Posterior cingulate gyrus (tissue), 11 donors: Measurements from ENCODE around the gene CDH1.

Experiments
- DNase-seq, 10 donors: peaks; one replicate each; pipeline versions ENCODE4 v3.0.0 to v3.0.0-alpha.2; 2020 to 2021; ENCODE audit warnings: mixed read lengths in 3 of 10
- intact Hi-C: fragments of 100-400 bp; cut with DNase I; formaldehyde crosslinking; loops from one replicate; pipeline ENCODE4 v1.15.1; 2023

The CDH1 gene

DNA sequence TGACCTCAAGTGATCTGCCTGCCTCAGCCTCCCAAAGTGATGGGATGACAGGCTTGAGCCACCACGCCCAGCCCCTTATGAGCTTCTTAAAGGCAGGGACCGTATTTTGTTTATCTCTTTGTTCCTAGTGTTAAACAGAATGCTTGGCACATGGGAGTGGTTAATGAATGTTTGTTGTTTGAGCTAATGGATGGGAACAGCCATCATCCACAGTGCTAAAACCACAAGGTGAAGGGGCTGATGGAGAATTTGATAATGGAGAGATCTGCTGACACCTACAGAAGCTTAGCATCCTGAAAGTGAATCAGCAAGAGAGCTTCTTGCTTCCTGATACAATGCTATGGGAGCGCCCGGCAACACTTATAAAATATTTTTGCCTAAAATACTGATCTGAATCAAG, 8.6 kb upstream of the CDH1 start:
- DNase-seq, result no peak
- intact Hi-C loops, result no loop called here

DNA sequence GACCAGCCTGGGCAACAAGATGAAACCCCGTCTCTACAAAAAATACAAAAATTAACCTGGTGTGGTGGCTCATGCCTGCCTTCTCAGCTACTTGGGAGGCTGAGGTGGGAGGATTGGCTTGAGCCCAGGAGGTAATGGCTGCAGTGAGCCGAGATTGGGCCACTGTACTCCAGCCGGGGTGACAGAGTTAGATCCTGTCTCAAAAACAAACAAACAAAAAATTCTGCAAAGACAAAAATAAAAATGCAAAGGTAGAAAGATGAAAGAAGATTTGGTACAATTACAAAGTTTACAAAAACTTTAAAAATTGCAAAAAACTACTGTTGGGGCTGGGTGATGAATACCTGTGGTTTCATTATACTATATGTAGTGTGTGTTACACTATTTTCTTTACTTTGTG, 5.5 kb upstream of the CDH1 start:
- intact Hi-C loops, result no loop called here
- no peak for DNase-seq

DNA sequence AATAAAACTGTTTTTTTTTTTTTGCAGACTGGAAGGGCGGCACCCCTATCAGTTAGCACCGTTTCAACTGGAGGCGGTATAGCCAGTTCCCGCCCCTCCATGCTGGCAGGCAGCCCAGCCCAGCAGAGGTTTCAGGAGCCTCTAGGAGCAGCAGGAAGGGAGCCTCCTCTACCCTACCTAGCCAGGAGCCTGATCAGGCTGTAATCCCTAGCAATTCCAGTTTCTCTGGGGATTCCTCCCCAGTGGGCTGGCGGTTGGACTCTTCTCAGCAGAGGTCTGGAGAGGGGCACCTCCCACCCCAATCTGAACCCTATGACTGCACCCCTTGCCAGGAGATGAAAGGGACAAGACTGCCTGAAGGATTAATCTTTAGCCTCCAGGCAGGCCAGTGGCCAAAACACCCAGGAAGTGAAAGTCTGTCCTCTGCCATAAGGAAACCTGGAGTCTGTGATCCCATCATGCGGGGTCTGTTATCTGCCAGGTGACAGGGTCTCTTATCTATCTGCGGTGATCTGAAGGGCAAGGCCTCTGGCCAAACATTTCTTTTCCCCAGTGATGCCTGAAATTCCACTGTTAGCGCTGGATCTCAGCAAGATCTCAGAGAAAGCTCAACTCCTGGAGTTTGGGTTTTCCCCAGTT, 4.9 kb upstream of the CDH1 start:
- no peak for DNase-seq
- intact Hi-C loops, result no loop called here

DNA sequence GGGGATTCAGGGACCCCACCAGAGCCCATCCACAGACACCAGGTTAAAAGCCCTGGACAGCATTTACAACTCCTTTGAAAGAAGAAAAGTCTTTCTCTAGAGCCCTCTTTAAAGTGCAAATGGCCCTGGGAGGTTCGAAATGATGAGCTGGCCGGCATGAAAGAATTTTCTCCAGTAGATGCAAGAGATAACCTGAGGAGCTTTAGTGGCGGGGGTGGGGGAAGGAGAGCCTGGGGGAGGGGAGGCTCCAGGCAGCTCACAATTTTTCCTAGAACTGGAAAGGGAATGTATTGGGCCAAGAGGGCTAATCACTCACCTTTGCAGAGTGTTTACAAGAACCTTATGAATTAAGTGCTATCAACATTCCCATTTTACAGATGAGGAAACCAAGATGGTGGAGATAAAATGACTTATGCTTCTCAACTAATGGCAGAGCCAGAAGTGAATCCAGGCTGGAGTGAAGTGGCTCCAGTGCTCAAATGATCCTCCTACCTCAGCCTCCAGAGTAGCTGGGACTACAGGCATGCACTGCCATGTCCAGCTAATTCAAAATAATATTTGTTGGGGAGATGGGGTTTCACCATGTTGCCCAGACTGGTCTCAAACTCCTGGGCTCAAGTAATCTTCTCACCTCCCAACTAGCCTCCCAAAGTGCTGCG, 4.2 kb upstream of the CDH1 start:
- intact Hi-C loops, result no loop called here
- DNase-seq, result no peak

DNA sequence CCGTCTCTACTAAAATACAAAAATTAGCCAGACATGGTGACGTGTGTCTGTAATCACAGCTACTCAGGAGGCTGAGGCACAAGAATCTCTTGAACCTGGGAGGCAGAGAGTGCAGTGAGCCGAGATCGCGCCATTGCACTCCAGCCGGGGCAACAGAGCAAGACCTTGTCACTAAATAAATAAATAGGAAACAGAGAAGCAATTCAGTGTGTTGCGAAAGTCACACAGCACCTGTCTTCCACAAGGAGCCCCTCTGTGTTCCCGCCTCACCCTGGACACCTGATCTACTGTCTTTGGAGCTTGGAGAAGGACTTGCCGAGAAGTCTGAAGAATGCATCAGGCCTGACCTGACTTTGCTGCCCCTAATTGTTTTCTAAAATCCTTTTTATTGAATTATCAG, 3.5 kb upstream of the CDH1 start:
- DNase-seq, result no peak
- intact Hi-C loops, result no loop called here

DNA sequence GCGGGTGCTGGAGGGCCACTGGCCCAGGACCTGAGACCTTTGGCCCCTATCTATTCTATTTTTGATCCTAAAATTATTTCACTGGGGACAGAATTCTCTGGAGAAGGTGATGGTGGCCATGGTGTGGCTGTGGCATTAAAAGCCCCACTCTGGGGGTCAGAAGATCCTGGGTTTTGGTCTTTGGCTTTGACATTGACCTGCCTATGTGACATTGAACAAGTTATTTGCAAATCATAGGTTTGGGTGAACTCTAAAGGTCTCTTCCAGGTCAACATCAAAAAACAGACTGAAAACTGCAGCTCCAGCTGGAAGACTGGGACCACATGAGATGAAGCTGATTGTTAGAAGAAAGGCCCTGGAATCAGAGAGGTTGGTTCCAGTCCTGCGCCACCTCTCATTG, 2.3 kb upstream of the CDH1 start:
- DNase-seq, result no peak
- intact Hi-C loops, result no loop called here

DNA sequence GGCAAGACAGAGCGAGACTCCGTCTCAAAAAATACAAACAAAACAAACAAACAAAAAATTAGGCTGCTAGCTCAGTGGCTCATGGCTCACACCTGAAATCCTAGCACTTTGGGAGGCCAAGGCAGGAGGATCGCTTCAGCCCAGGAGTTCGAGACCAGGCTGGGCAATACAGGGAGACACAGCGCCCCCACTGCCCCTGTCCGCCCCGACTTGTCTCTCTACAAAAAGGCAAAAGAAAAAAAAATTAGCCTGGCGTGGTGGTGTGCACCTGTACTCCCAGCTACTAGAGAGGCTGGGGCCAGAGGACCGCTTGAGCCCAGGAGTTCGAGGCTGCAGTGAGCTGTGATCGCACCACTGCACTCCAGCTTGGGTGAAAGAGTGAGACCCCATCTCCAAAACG, 531 bp upstream of the CDH1 start:
- DNase-seq, result no peak
- intact Hi-C loops, result no loop called here

DNA sequence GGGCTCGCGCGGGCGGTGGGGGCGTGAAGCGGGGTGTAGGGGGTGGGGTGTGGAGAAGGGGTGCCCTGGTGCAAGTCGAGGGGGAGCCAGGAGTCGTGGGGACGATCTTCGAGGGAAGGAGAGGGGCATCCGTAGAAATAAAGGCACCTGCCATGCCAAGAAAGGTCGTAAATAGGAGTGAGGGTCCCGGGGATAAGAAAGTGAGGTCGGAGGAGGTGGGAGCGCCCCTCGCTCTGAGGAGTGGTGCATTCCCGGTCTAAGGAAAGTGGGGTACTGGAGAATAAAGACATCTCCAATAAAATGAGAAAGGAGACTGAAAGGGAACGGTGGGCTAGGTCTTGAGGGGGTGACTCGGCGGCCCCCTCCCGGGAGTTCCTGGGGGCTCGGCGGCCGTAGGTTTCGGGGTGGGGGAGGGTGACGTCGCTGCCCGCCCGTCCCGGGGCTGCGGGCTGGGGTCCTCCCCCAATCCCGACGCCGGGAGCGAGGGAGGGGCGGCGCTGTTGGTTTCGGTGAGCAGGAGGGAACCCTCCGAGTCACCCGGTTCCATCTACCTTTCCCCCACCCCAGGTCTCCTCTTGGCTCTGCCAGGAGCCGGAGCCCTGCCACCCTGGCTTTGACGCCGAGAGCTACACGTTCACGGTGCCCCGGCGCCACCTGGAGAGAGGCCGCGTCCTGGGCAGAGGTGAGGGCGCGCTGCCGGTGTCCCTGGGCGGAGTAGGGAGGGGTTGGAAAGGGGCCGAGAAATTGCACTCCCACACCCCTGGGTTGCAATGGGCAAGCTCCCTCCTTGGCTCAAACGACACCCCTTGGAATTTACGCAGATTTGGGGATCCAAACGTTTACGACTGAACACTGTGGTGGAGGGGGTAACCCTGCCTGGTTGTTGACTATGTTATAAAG, 888 bp downstream of the CDH1 start:
- intact Hi-C loops, result no loop called here
- peak in 1 of 10 donors; percentile 35 for DNase-seq

DNA sequence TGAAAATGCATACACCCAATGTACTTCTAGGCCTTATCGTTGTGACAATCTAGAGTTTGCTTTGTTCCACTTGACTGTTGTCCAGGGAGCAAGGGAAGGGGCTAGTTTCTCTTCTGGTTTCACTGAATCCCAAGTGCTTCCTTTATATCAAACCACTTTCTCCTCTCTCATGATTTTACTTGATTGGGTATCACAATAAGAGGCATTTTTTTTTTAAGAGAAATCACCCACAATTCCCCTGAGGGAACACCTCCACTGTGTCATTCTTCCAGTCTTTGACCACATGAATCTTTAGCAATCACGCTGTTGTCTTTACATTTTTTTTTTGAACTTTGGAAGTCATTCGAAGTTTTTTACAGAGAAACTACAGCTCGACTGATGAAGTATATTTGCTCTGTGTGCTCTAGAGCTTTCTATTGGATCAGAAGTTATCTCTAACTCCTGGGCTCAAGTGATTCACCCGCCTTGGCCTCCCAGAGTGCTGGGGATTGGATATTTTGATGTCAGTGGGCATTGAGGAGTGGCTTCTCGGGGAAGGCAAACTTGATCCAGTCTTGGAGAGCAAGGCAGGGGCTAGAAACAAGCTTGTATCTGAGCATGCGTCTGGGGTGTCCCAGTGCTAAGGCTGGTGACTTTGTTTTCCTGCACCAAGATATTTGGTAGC, 3.0 kb downstream of the CDH1 start:
- no peak for DNase-seq
- intact Hi-C loops, result no loop called here

DNA sequence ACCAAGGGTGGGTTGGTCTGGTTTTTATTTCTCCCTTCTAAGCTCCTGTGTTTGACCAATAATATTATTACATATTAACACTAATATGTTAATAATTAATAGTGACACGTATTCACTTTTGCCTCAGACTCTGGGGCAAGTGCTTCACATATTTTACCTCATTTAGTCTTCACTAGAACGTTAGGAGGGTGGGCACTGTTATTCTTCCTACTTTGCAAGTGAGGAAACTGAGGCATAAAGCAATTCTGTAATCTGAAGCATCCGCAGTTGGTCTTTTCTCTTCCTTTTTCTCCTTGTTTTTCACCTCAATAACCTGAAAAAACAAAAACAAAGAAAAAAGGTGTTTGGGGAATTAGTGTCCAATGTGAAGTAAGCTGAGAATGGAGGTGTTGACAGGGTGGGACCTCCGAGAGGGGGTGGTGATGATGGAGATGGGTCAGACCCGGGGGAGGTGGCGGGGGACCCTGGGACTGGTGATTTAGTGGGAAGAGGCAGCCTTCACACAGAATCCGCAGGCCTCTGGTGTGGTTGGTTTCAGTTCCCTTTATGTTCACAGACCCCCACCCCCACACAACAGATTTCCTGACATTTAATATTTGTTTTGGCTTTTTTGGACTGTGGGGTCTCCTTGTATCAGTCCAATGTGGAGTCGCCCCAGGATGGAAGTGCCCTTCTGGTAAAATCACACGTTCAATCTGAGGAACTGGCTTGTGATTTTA, 3.7 kb downstream of the CDH1 start:
- no peak for DNase-seq
- intact Hi-C loops, result no loop called here

DNA sequence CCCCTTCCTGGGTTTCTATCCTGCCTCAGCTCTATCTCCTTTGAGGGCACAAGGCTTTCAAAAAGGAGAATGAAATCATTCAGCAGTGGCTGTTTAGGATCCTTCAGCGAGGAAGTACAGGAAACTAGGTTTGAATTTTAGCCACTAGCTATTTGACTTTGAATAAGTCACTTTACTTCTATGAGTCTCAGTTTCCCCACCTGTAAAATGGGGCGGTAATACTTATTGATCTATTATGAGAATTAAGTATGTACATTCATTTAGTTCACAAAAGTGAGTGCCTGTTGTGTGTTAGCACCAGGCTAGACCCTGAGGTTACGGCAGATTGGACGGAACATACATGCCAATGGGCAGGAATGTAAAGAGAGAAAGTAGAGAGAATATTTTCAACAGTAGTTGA, 6.6 kb downstream of the CDH1 start:
- no peak for DNase-seq
- intact Hi-C loops, result no loop called here

DNA sequence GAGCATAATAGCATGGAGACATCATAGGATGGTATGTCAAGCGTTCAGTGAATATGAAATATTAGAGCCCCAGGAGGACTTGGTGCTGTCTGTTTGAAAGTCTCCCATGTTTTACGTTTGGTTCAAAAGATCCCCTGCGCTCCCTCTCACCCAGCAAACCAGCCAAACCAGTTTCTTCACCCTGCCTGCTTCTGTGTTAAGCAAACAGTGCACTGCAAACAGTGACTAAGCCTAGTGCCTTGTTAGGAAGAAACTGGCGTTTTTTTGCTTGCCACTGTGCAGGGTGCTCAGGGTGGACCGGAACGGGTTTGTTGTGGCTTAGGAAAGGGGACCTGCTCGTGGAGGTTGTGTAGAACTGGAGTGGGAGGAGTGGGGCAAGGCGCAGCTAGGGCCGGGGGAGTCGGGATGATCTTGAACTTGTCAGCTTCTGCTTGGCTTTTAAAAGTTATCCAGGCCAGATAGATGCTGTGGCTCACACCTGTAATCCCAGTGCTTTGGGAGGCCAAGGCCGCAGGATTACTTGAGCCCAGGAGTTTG, 7.7 kb downstream of the CDH1 start:
- intact Hi-C loops, result no loop called here

DNA sequence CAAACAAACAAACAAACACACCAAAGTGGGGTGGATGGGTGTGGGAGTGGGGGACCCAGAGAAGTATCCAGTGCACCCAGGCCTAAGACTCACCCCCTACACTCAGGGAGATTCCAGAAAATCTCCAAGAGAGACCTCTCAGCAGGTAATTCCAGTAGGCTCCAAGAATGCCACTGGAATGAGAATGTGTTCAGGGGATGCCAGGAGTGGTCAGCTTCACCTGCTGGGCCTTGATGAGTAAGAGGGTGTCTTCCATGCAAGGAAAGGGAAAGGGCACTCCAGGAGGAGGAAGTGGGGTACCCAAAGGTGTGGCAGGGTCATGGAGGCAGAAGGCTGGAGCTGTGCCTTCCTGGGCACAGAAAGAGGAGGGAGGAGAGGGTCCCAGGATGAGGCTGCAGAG, 9.9 kb downstream of the CDH1 start:
- DNase-seq, result no peak
- intact Hi-C loops, result no loop called here

More for the DNA sequence above, 7.7 kb downstream of the CDH1 start:
- DNase-seq, result no peak

DNA sequence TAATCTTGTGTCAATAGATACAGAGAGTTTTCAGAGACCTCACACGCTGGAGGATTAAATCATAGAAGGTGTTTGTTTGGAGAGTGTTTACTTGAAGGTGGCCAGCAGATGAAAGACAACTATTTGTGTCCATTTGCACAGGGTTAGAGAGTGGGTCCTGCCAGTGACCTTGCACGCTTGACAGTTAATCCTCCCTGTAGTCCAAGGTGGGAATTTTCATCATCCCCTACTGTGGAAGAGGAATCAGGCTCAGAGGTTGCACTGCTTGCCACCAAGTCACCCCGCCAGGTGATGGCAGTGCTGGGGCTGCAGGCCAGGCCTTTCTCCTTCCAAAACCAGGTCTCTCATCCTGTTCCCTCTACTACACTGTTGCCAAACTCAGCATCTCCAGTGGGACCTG, 12.3 kb downstream of the CDH1 start:
- DNase-seq, result peak in 1 of 10 donors; percentile 25
- intact Hi-C loops, result no loop called here

DNA sequence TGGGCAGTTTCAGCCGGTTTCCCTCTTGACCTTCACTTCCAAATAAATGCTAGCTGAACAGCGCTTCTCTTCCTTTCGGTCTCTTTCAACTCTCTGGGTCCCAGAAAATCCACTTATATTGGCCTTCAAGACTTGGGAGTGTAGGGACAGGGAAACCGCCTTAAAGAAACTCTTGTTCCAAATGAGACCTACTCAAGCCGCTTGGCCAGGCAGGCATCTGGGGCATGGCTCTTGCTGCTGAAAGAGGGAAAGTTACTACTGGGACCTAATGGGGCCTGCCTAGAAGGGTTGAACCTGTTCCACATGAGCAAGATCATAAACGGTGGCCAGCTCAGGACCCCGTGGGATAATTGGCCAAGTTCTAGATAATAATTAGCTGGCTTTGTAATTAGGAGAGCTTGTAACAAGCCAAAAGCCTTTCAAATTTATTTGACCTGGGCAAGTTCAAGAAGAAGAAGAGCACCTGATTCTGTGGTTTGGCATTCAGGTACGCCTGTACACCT, 13.2 kb downstream of the CDH1 start:
- intact Hi-C loops, result no loop called here
- no peak for DNase-seq

DNA sequence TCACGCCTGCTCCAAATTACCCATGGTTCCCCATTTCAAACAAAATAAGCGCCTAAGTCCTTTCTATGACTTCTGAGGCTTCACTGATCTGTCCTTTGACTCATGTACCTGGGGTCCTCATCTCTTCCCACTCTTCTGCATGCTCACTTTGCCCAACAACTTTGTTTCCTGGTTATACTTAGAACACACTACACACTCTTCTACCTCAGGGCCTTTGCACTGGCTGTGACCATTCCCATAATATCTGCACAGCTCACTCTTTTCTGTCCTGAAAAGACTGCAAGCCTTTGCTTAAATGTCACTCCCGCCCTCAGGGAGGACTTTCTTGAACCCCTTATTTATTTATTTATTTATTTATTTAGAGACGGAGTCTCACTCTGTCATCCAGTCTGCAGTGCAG, 14.1 kb downstream of the CDH1 start:
- no peak for DNase-seq
- intact Hi-C loops, result no loop called here

DNA sequence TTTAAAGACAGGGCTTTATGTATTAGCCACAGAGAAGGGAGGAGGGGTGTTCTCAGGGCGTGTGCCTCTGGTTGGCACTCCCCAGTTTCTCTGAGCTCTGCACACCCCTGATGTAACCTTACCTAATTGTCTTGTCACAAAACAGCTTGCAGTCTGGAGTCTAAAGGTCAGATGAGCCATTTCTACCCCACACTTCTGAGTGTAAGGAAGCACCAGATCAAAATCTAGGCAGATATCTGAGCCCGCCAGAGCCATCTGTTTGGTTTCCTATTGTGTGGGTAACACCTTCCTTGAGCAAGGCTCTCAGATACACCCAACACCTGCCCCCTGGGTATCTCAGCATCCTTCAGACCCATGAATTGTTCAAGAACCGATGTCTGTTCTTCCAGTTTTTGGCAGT, 15.5 kb downstream of the CDH1 start:
- intact Hi-C loops, result no loop called here
- no peak for DNase-seq

DNA sequence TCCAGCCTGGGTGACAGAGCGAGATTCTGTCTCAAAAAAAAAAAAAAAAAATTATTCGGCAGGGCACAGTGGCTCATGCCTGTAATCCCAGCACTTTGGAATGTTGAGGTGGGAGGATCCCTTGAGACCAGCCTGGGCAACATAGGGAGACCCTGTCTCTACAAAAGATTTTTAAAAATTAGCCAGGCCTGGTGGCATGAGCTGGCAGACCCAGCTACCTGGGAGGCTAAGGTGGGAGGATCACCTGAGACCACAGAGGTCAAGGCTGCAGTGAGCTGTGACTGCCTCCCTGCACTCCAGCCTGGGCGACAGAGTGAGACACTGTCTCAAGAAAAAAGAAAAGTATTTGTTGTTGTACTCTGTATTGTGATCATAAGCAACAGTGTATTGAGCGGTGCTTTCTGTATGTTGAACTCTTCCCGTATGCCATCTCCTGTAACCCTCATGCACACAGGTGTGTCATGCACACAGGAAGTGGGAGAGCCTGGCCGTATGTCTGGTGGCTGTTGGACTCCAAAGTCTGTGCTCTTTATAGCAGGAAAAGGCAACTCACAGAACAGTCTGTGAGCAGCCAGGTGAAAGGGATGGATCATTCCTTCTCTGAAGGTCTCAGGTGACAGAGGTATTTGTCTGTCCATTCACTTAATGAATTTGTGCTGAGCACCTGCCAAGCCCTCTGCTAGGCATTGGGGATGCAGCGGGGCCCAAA, 17.1 kb downstream of the CDH1 start:
- intact Hi-C loops, result no loop called here

DNA sequence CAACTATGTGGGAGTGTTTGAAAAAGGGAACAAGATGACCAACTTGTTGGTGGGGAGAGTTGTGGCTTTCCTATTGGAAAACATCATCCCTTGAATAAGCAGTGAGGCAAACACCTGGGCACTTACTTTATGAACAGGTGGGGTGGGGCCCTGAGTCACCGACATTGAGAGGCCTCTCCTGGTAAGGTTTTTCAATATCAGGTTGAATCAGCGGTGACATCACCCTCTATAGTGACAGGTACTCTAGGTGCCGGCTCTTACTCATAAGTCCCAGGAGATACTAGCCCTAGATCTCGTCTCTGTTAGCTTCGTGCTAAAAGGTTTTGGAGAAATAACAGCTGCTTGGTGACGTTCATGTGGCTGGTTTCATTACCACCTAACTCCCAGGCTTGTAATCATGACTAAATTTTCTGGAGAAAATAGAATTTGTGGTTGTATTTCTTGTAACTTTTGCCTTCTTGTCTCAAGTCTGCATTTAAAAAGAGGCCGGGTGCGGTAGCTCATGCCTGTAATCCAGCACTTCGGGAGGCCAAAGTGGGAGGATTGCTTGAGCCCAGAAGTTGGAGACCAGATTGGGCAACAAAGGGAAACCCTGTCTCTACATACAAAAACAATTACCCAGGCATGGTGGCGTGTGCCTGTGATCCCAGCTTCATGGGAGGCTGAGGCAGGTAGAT, 19.3 kb downstream of the CDH1 start:
- intact Hi-C loops, result no loop called here
- DNase-seq, result no peak

More for the DNA sequence above, 17.1 kb downstream of the CDH1 start:
- no peak for DNase-seq
